Astrocyte (in vitro differentiated cells and primary cell): Measurements from ENCODE around the gene TFDP2.

ENCODE experiments used
- EZH2 ChIP-seq: IDR thresholded peaks from 2 replicates; pipeline ENCODE4 v1.6.1; 2012; ENCODE audit warnings: mild to moderate bottlenecking, low read length, inconsistent platforms; ENCODE audit not compliant: insufficient read depth
- TF ChIP-seq, protein P1 (sequence below): IDR thresholded peaks from 2 replicates; pipeline ENCODE4 v1.5.1; 2011; ENCODE audit warnings: low read depth, mild to moderate bottlenecking, inconsistent platforms, low read length, moderate library complexity; ENCODE audit not compliant: insufficient read depth

- TF ChIP-seq, protein P1, sequence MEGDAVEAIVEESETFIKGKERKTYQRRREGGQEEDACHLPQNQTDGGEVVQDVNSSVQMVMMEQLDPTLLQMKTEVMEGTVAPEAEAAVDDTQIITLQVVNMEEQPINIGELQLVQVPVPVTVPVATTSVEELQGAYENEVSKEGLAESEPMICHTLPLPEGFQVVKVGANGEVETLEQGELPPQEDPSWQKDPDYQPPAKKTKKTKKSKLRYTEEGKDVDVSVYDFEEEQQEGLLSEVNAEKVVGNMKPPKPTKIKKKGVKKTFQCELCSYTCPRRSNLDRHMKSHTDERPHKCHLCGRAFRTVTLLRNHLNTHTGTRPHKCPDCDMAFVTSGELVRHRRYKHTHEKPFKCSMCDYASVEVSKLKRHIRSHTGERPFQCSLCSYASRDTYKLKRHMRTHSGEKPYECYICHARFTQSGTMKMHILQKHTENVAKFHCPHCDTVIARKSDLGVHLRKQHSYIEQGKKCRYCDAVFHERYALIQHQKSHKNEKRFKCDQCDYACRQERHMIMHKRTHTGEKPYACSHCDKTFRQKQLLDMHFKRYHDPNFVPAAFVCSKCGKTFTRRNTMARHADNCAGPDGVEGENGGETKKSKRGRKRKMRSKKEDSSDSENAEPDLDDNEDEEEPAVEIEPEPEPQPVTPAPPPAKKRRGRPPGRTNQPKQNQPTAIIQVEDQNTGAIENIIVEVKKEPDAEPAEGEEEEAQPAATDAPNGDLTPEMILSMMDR: no peak
- no peak for TF ChIP-seq EZH2
Observed at GRCh38 chr3:142117056-142117851, 32.1 kb downstream of the TFDP2 start.
